ENCODE results near the gene CLEC5A.

- TF ChIP-seq CTCF (IDR thresholded peaks at IDR 0.05; ENCODE audit: control extremely low read depth in 1 of 3, insufficient read depth in 1 of 3, low read depth in 1 of 3, low read length in 3 of 3): no peak
- TF ChIP-seq TAF7 (optimal IDR thresholded peaks at IDR 0.05; ENCODE audit: borderline replicate concordance, low read depth, low read length): no peak
- no peak for TF ChIP-seq POLR2AphosphoS5 (IDR thresholded peaks at IDR 0.05; ENCODE audit: low read depth, low read length)
- no peak for TF ChIP-seq EP300 (IDR thresholded peaks at IDR 0.05; ENCODE audit: borderline replicate concordance in 1 of 2, low read depth in 2 of 2, low read length in 2 of 2)
- no peak for TF ChIP-seq KDM1A (IDR thresholded peaks at IDR 0.05; ENCODE audit: borderline replicate concordance, low read length)
- TF ChIP-seq YY1 (IDR thresholded peaks at IDR 0.05; ENCODE audit: low read depth, low read length): no peak
- TF ChIP-seq BRCA1 (IDR thresholded peaks at IDR 0.05; ENCODE audit: low read depth, low read length): no peak
- TF ChIP-seq BCL11A (IDR thresholded peaks at IDR 0.05; ENCODE audit: low read depth in 2 of 2, low read length in 2 of 2): no peak
- no peak for TF ChIP-seq POLR2A (IDR thresholded peaks at IDR 0.05; ENCODE audit: control extremely low read depth in 1 of 2, low read depth in 2 of 2, low read length in 2 of 2)
- no peak for TF ChIP-seq RBBP5 (IDR thresholded peaks at IDR 0.05; ENCODE audit: borderline replicate concordance, low read depth, low read length)
- TF ChIP-seq JUND (IDR thresholded peaks at IDR 0.05; ENCODE audit: low read length): no peak
- TF ChIP-seq ATF2 (IDR thresholded peaks at IDR 0.05; ENCODE audit: low read length): no peak
- no peak for TF ChIP-seq HDAC6 (IDR thresholded peaks at IDR 0.05; ENCODE audit: low read depth, low read length)
- no peak for TF ChIP-seq EZH2 (IDR thresholded peaks at IDR 0.05; ENCODE audit: low read depth, low read length, severe bottlenecking)
Observed at GRCh38 chr7:141941075-141941474, 5.7 kb downstream of the CLEC5A start.
